ENCODE results near the gene NR1I3. TPM values are rescaled to one million over a fixed set of nuclear protein-coding genes. Genes with fewer than 3 reads are reported as not detected.

The NR1I3 gene
- total RNA-seq, 2 donors from 2014 or later: not detected

DNA sequence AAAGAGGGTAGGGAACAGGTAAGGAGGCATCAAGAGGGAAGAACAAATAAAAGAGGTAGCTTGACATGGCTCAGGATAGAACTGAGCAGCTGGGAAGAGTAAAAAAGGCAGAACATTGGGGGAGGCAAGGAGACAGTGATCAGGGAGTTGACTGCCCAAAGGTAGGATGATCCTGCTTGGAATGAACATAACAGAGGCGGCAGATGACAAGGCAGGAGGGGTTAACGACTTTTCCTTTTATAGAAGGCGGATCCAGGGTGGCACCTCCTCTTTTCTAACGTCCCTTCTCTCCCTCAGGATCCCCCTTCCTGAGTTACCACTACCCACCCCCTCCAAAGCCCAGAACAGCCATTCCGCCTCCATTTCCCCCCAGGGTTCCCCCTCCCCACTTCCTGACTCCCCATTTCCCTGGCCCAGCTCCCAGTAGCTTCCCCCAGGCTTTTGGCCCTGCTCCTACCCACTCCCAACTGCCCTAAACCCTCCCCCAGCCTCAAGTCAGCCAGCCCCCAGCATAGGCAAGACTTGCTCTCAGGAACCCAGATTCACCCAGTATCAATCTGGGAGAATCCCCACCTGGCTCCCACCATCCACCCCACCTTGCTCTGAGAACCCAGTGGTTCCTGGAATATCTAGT is 38.4 kb downstream of the NR1I3 start:
- H3K9me3 ChIP-seq: no peaks in the 10 kb centered on the region
- TF ChIP-seq, protein P1, sequence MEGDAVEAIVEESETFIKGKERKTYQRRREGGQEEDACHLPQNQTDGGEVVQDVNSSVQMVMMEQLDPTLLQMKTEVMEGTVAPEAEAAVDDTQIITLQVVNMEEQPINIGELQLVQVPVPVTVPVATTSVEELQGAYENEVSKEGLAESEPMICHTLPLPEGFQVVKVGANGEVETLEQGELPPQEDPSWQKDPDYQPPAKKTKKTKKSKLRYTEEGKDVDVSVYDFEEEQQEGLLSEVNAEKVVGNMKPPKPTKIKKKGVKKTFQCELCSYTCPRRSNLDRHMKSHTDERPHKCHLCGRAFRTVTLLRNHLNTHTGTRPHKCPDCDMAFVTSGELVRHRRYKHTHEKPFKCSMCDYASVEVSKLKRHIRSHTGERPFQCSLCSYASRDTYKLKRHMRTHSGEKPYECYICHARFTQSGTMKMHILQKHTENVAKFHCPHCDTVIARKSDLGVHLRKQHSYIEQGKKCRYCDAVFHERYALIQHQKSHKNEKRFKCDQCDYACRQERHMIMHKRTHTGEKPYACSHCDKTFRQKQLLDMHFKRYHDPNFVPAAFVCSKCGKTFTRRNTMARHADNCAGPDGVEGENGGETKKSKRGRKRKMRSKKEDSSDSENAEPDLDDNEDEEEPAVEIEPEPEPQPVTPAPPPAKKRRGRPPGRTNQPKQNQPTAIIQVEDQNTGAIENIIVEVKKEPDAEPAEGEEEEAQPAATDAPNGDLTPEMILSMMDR (IDR thresholded peaks at IDR 0.05): no peak
- no peaks in the 10 kb centered on the region for H3K27me3 ChIP-seq
- H3K4me1 ChIP-seq: peaks cover 0 to 84% of the 10 kb centered on the region in 2 donors
- peaks cover 19% of the 10 kb centered on the region for H3K36me3 ChIP-seq
- no peak for DNase-seq (ENCODE audit: low spot score)
- peak overlapping the region; percentile 93 to 99 for H3K27ac ChIP-seq
- no peak overlapping the region for H3K4me3 ChIP-seq

DNA sequence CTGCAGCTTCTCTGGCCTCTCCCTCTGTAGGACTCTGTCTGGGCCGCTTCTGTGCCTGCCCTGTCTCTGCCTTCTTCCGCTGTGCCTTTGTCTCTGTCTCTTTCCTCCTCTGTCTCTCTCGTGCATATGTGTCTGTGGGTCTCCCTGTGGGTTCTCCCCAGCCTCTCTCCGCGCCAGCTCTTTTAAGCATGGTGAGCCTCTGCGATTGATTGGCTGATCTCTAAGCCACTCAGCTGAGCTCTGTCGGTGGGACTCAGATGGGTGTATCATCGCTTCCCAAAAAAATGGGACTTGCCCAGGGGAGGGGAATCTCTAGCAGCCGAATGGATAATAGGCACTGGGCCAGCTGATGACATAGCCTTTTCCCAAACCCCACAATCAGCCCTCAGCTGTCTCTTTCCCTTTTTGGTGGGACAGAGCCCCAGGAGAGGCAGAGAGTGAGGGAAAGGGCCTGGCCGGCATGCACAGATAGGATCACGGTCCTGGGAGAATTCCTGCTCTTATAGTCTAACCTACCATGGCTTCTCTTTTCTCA is 39.0 kb downstream of the NR1I3 start, which contains the start of gene ADAMTS4:
TSS of gene ADAMTS4 (minus strand) at position 158 of the 535 bp plus-strand sequence. CDS start 427 bp downstream, outside the sequence.
- H3K36me3 ChIP-seq: peaks cover 23% of the 10 kb centered on the region
- H3K27ac ChIP-seq: peak within 1 kb of the TSS; percentile 93 to 99
- H3K4me3 ChIP-seq: peak within 1 kb of the TSS; percentile 48 to 55
- H3K9me3 ChIP-seq: no peaks in the 10 kb centered on the region
- peaks cover 0 to 79% of the 10 kb centered on the region in 2 donors for H3K4me1 ChIP-seq
- H3K27me3 ChIP-seq: no peaks in the 10 kb centered on the region
- TF ChIP-seq, protein P1 (IDR thresholded peaks at IDR 0.05): no peak
- DNase-seq (ENCODE audit: low spot score): peak; percentile 93

DNA sequence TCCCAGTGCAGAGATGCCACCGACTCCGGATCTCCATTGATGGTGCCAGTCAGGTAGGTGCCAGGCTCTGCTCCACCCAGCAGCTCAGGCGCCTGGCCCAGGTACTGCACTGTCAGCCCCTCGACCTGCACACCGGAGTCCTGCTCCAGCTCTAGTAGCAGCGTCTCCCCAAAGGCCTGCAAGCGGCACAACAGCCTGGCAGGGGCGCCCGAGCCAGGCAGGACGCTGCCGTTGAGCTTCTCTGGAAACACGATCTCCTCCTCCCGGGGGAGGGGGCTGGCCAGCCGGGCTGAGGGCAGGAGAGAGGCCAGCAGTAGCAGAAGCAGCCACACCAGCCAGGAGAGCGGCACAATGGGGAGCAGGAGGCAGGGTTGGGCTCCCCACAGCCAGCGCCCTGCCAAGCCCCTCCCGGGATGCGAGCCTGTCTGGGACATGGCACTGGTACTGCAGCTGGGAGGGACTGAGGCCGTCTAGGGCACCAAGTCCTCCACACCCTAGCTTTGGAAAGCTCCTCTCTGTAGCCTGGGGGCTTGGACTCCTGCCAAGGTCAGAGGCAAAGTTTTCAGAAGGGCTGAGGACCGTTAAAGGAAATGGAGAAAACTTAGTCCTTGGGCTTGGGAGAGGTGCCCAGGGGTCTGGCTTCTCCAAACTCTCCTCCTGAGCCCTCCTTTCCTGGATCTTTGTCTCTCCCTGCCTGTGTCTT is 39.7 kb downstream of the NR1I3 start:
- TF ChIP-seq, protein P1 (IDR thresholded peaks at IDR 0.05): no peak
- no peaks in the 10 kb centered on the region for H3K27me3 ChIP-seq
- H3K36me3 ChIP-seq: peaks cover 29% of the 10 kb centered on the region
- DNase-seq (ENCODE audit: low spot score): no peak
- H3K4me1 ChIP-seq: peaks cover 0 to 79% of the 10 kb centered on the region in 2 donors
- peak overlapping the region; percentile 48 to 55 for H3K4me3 ChIP-seq
- H3K27ac ChIP-seq: peak overlapping the region; percentile 93 to 99
- H3K9me3 ChIP-seq: no peaks in the 10 kb centered on the region

DNA sequence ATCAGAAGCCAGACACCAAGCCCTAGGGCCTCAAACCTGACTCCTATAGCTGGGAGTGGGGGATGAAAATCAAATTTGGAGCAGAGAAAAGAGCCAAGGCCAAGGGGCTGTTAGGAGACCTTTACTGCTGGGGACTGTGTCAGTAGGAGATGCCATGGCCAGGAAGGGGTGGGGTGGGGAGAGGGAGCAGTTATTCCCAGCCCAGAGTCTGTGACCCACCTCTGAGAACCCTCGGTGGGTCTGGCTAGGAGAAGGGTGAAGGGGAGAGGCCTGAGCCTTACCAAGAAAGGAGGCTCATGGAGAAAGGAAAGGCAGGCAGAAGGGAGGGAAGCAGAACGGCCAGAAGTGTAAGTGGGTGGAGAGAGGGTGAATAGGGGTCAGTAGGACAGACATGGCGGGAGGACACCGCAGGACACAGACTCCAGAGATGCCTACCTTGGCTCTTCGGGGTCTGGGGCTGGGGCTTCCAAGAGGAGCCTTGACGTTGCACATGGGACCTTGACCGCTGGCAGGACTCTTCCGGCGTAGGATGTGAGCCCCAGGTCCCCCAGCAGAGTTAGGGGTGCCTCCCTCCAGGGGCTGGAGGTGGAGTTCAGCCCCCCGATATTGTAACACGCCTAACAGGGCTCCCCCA is 40.3 kb downstream of the NR1I3 start:
- Histone ChIP-seq H3K27ac (peak overlapping the region; percentile 93 to 99), H3K36me3 (peaks cover 30% of the 10 kb centered on the region), H3K9me3 (no peaks in the 10 kb centered on the region), H3K4me3 (peak overlapping the region; percentile 48 to 55), H3K4me1 (peaks cover 0 to 79% of the 10 kb centered on the region in 2 donors), H3K27me3 (no peaks in the 10 kb centered on the region)
- DNase-seq (ENCODE audit: low spot score): no peak
- TF ChIP-seq, protein P1 (IDR thresholded peaks at IDR 0.05): no peak

DNA sequence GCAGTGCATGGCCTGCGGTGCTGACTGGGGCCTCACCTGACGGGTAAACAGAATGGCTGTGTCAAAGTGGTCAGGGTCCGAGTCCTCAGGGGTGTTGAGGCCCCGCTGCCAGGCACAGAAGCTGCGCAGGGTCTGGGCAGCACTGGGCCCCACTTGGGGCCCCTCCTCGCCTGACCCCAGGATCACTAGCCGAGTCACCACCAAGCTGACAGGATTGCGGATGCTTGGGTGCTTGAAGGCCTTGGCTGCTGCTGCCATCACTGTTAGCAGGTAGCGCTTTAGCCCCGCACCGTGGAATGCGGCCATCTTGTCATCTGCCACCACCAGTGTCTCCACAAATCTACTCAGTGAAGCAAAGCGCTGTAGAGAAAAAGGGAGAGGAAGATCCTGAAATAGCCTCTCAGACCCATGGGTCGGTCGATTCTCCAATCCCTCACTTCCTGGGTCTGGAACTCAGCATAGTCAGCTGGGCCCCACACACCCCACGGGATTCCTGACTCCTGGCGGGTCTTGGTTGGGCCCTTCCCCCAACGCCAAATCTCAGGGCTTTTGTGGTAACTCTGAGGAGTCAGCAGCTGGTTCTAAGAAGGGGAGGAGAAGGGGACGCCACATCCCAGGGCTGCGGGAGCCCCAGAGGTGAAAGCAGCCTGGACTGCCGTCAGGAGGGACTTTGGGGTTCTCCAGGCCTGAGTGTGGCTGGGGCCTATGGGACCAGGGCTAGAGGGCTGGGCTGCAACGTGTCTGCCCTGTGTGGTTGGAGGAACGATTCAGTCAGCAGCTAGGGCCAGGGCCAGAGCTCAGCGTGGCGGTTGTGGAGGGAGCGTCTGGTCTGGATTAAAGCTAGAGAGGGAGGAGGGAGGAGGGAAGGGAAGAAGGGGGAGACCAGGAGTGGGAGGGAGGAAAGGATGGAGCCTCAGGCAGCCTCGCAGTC is 41.2 kb downstream of the NR1I3 start:
- TF ChIP-seq, protein P1 (IDR thresholded peaks at IDR 0.05): no peak
- no peak for DNase-seq (ENCODE audit: low spot score)
- peak overlapping the region; percentile 93 to 99 for H3K27ac ChIP-seq
- H3K36me3 ChIP-seq: peaks cover 33% of the 10 kb centered on the region
- H3K27me3 ChIP-seq: no peaks in the 10 kb centered on the region
- H3K4me3 ChIP-seq: peak overlapping the region; percentile 48 to 55
- peaks cover 0 to 84% of the 10 kb centered on the region in 2 donors for H3K4me1 ChIP-seq
- H3K9me3 ChIP-seq: no peaks in the 10 kb centered on the region

All from right atrium auricular region (tissue), 2 donors.